WTC11 (cell line): ENCODE data around the gene EBI3. TPM values are rescaled to one million over a fixed set of nuclear protein-coding genes. Genes with fewer than 3 reads are reported as not detected.
A peak's percentile ranks its signal among the peaks of the same experiment; 100 is the strongest.

ENCODE experiments used
- ATAC-seq: fragments of 200-7000 bp; cut with Tn5 transposase; 2 replicates; pipeline ENCODE4 v1.10.0; 2021; ENCODE audit warnings: mild to moderate bottlenecking, moderate library complexity
- CTCF ChIA-PET: fragments of 300-600 bp; sonication (Branson Sonifier 250); formaldehyde crosslinking; loops from one replicate; lab custom pipeline; 2021; ENCODE audit warnings: antibody characterized with exemption; lab: Charles Lee
- POLR2A ChIA-PET: fragments of 350-600 bp; sonication (Branson Sonifier 250); formaldehyde crosslinking; loops from one replicate; lab custom pipeline; 2021; ENCODE audit warnings: antibody characterized with exemption; lab: Charles Lee
- DNase-seq: peaks from one replicate; pipeline ENCODE4 v3.0.0; 2021; ENCODE audit warnings: low spot score
- H3K27ac Mint-ChIP-seq: 2 replicates; pipeline ENCODE4 v1.8.0; 2021; ENCODE audit warnings: mixed read lengths
- H3K27me3 Mint-ChIP-seq: 2 replicates; pipeline ENCODE4 v1.8.0; 2021; ENCODE audit warnings: low read depth, mild to moderate bottlenecking, moderate library complexity, mixed read lengths
- H3K36me3 Mint-ChIP-seq: 2 replicates; pipeline ENCODE4 v1.8.0; 2021; ENCODE audit warnings: mixed read lengths
- H3K4me1 Mint-ChIP-seq: 2 replicates; pipeline ENCODE4 v1.8.0; 2022; ENCODE audit warnings: mixed read lengths
- H3K4me3 Mint-ChIP-seq: 2 replicates; pipeline ENCODE4 v1.8.0; 2021; ENCODE audit warnings: mild to moderate bottlenecking, moderate library complexity, mixed read lengths
- H3K9me3 Mint-ChIP-seq: 2 replicates; pipeline ENCODE4 v1.8.0; 2021; ENCODE audit warnings: mixed read lengths
- AR ChIP-seq: fragments of 250-450 bp; sonication (Bioruptor Pico); IDR thresholded peaks from 2 replicates; pipeline ENCODE4 v1.9.0; 2021; ENCODE audit warnings: mild to moderate bottlenecking
- ATF2 ChIP-seq: sonication (generic); formaldehyde crosslinking; IDR thresholded peaks from 2 replicates; pipeline ENCODE4 v1.8.1; 2022; ENCODE audit warnings: low read depth, missing genetic modification reagents, borderline replicate concordance
- E2F5 ChIP-seq: sonication (generic); formaldehyde crosslinking; IDR thresholded peaks from 2 replicates; pipeline ENCODE4 v1.8.1; 2022; ENCODE audit warnings: mild to moderate bottlenecking, moderate library complexity, missing genetic modification reagents
- ESRRA ChIP-seq: sonication (generic); formaldehyde crosslinking; IDR thresholded peaks from 2 replicates; pipeline ENCODE4 v1.8.1; 2022; ENCODE audit warnings: mild to moderate bottlenecking, missing genetic modification reagents, borderline replicate concordance
- ETV6 ChIP-seq: sonication (generic); formaldehyde crosslinking; IDR thresholded peaks from 2 replicates; pipeline ENCODE4 v1.8.1; 2022; ENCODE audit warnings: mild to moderate bottlenecking, missing genetic modification reagents
- NR1H2 ChIP-seq: sonication (generic); formaldehyde crosslinking; IDR thresholded peaks from 2 replicates; pipeline ENCODE4 v1.9.0; 2021; ENCODE audit warnings: mild to moderate bottlenecking, moderate library complexity, missing genetic modification reagents
- ZMAT4 ChIP-seq: fragments of 250-450 bp; sonication (Bioruptor Pico); IDR thresholded peaks from 2 replicates; pipeline ENCODE4 v1.9.0; 2021; ENCODE audit warnings: mild to moderate bottlenecking
- ZNF121 ChIP-seq: sonication (generic); formaldehyde crosslinking; IDR thresholded peaks from 2 replicates; pipeline ENCODE4 v1.8.0; 2023; ENCODE audit warnings: missing genetic modification reagents
- ZNF281 ChIP-seq: sonication (generic); formaldehyde crosslinking; IDR thresholded peaks from 2 replicates; pipeline ENCODE4 v1.8.0; 2023; ENCODE audit warnings: mild to moderate bottlenecking, missing genetic modification reagents
- total RNA-seq: library from RNA; stranded (reverse); gene quantifications from 3 replicates; pipeline ENCODE4 v1.2.3, GENCODE V29; 2021

EBI3 gene
- total RNA-seq, 1 experiment from 2014 or later: 0.81 TPM

- TF ChIP-seq AR (CRISPR knock-in tag): no peak
- no peak for TF ChIP-seq E2F5 (CRISPR knock-in tag)
- TF ChIP-seq ATF2 (CRISPR knock-in tag): no peak
- TF ChIP-seq ZMAT4 (CRISPR knock-in tag): no peak
Measured at GRCh38 chr19:4260613-4261191, 31.4 kb downstream of the EBI3 start (continued).

- no peaks in the 10 kb centered on the region; the same call in 1 of the 2 replicates for H3K4me1 Mint-ChIP-seq
- H3K4me3 Mint-ChIP-seq: no peak overlapping the region
- H3K27me3 Mint-ChIP-seq: no peaks in the 10 kb centered on the region
- DNase-seq (no peak), ATAC-seq (no peak)
- TF ChIP-seq NR1H2 (CRISPR knock-in tag): no peak
- no peak for TF ChIP-seq E2F5 (CRISPR knock-in tag)
- POLR2A ChIA-PET: no interaction called here
- H3K36me3 Mint-ChIP-seq: peaks cover 20% of the 10 kb centered on the region
- CTCF ChIA-PET: interaction anchor here (0.5 to 4.5 kb wide), 2 partner anchors 80 to 1604 kb away, joined by 4 to 111 read pairs; partner anchors contain the start of gene MPND
- no peaks in the 10 kb centered on the region for H3K9me3 Mint-ChIP-seq
- H3K27ac Mint-ChIP-seq: peak overlapping the region; percentile 16; the same call in 1 of the 2 replicates
Measured at GRCh38 chr19:4264812-4265211, 35.5 kb downstream of the EBI3 start.

GRCh38 chr19:4266253-4267000 lies 37.1 kb downstream of the EBI3 start:
- H3K27ac Mint-ChIP-seq: no peak overlapping the region
- DNase-seq (no peak), ATAC-seq (no peak)
- no peaks in the 10 kb centered on the region for H3K9me3 Mint-ChIP-seq
- H3K4me1 Mint-ChIP-seq: no peaks in the 10 kb centered on the region; the same call in 1 of the 2 replicates
- CTCF ChIA-PET: interaction anchor here (0.6 to 4.5 kb wide), 70 partner anchors 10 to 413 kb away, joined by 3 to 187 read pairs (median 8); partner anchors contain the start of genes CHAF1A, EBI3, FSD1 and HDGFL2
- H3K4me3 Mint-ChIP-seq: no peak overlapping the region
- H3K27me3 Mint-ChIP-seq: no peaks in the 10 kb centered on the region
- TF ChIP-seq ZNF281 (CRISPR knock-in tag) (no peak), ESRRA (no peak), ETV6 (CRISPR knock-in tag) (no peak), ZNF121 (CRISPR knock-in tag) (peak; percentile 59; the same call in 1 of the 2 replicates)
- peaks cover 14% of the 10 kb centered on the region for H3K36me3 Mint-ChIP-seq
- POLR2A ChIA-PET: interaction anchor here (0.7 to 1.7 kb wide), 5 partner anchors 47 to 96 kb away, joined by 3 to 16 read pairs (median 5); partner anchors contain the start of gene MPND
